IMR-90 (cell line): ENCODE measurements around the gene MACC1.

Experiments used
- CEBPB ChIP-seq: IDR thresholded peaks from 2 replicates; pipeline ENCODE4 v1.6.1; 2012; ENCODE audit warnings: low read depth, low read length, improper control_type of control experiment
- POLR2A ChIP-seq: IDR thresholded peaks from 2 replicates; pipeline ENCODE4 v1.6.1; 2012; ENCODE audit warnings: mild to moderate bottlenecking, low read depth, low read length
- RAD21 ChIP-seq: IDR thresholded peaks from 2 replicates; pipeline ENCODE4 v1.6.1; 2012; ENCODE audit warnings: low read length, improper control_type of control experiment
- RFX5 ChIP-seq: IDR thresholded peaks from 2 replicates; pipeline ENCODE4 v1.8.0; 2012; ENCODE audit warnings: low read depth, mild to moderate bottlenecking, low read length, moderate library complexity
- TF ChIP-seq, protein P1 (sequence below): conservative IDR thresholded peaks from 2 replicates; pipeline ENCODE4 v1.5.1; 2012; ENCODE audit warnings: mild to moderate bottlenecking, low read depth, low read length, improper control_type of control experiment

DNA sequence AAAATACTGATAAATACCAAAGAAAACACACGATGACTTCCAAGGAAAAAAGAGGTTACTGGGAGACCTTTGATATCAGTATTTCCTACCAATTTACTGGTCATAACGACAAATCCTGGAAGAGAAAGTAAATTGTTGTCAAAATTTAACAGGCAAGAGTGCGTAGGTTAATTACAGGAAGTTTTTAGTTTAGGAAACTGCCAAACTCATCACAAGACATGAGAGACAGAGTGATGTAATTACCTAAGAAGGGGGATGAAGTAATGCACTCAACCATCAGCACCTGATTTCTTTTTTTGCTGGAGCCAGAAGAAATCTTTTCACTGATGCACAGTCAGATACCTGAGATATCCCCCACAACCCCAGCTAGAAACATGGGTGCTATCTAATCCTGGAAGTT lies 16.8 kb downstream of the MACC1 start:
- TF ChIP-seq, protein P1, sequence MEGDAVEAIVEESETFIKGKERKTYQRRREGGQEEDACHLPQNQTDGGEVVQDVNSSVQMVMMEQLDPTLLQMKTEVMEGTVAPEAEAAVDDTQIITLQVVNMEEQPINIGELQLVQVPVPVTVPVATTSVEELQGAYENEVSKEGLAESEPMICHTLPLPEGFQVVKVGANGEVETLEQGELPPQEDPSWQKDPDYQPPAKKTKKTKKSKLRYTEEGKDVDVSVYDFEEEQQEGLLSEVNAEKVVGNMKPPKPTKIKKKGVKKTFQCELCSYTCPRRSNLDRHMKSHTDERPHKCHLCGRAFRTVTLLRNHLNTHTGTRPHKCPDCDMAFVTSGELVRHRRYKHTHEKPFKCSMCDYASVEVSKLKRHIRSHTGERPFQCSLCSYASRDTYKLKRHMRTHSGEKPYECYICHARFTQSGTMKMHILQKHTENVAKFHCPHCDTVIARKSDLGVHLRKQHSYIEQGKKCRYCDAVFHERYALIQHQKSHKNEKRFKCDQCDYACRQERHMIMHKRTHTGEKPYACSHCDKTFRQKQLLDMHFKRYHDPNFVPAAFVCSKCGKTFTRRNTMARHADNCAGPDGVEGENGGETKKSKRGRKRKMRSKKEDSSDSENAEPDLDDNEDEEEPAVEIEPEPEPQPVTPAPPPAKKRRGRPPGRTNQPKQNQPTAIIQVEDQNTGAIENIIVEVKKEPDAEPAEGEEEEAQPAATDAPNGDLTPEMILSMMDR, result no peak
- no peak for TF ChIP-seq CEBPB
- TF ChIP-seq RFX5, result no peak
- TF ChIP-seq POLR2A, result no peak
- TF ChIP-seq RAD21, result no peak
